GM12801 (cell line): ENCODE results near the gene NOS3.

Experiments used
- TF ChIP-seq, protein P1 (sequence below): IDR thresholded peaks from one replicate; pipeline ENCODE4 v1.5.1; 2011; ENCODE audit warnings: control low read depth; ENCODE audit not compliant: insufficient read length; ENCODE audit errors: extremely low read depth

The NOS3 gene

DNA sequence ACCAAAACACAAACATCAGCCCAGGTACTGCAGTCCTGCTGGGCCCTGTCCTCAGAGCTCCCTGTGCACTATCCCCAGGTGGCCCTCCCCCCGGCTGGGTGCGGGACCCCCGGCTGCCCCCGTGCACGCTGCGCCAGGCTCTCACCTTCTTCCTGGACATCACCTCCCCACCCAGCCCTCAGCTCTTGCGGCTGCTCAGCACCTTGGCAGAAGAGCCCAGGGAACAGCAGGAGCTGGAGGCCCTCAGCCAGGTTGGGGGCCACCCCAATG, 19.2 kb downstream of the NOS3 start:
- TF ChIP-seq, protein P1, sequence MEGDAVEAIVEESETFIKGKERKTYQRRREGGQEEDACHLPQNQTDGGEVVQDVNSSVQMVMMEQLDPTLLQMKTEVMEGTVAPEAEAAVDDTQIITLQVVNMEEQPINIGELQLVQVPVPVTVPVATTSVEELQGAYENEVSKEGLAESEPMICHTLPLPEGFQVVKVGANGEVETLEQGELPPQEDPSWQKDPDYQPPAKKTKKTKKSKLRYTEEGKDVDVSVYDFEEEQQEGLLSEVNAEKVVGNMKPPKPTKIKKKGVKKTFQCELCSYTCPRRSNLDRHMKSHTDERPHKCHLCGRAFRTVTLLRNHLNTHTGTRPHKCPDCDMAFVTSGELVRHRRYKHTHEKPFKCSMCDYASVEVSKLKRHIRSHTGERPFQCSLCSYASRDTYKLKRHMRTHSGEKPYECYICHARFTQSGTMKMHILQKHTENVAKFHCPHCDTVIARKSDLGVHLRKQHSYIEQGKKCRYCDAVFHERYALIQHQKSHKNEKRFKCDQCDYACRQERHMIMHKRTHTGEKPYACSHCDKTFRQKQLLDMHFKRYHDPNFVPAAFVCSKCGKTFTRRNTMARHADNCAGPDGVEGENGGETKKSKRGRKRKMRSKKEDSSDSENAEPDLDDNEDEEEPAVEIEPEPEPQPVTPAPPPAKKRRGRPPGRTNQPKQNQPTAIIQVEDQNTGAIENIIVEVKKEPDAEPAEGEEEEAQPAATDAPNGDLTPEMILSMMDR, result no peak

DNA sequence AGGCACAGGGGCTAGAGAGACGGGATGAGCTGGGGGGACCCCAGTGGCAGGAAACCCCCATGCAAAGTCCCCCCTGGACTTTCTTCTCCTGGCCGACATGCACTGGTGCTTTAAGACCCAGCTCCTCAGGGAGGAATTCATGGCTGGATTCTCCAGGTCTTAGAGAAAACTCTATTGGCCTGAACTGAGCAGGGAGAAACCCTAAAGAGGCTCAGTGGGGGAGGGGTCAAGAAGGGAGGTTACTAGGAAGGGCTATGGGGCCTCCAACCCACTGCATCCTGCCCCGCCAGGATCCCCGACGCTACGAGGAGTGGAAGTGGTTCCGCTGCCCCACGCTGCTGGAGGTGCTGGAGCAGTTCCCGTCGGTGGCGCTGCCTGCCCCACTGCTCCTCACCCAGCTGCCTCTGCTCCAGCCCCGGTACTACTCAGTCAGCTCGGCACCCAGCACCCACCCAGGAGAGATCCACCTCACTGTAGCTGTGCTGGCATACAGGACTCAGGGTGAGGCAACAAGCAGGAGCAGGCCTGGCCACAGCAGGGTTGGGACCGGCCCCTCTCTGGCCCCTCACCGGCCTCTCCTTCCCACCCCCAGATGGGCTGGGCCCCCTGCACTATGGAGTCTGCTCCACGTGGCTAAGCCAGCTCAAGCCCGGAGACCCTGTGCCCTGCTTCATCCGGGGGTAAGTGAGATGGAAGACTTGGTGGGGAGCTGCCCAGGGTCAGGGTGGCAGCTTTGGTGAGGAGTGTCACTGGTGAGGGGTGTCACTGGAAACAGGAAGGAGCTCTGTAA, 19.7 kb downstream of the NOS3 start:
- TF ChIP-seq, protein P1, result no peak

DNA sequence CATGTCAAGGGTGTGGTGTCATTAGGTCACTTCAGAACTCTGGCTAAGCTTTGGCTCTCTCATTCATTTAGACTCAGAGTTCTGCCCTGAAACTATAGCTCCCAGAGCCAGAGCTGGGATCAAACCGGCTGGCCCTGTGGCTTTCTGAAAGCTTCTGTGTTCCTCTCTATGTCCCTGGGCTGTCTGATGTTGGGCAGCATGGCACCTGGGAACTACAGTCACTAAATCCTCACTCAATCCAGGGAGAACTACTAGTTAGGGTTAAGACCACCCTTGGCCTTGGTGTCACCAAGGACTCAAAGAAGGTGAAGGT, 20.2 kb downstream of the NOS3 start:
- TF ChIP-seq, protein P1, result no peak

DNA sequence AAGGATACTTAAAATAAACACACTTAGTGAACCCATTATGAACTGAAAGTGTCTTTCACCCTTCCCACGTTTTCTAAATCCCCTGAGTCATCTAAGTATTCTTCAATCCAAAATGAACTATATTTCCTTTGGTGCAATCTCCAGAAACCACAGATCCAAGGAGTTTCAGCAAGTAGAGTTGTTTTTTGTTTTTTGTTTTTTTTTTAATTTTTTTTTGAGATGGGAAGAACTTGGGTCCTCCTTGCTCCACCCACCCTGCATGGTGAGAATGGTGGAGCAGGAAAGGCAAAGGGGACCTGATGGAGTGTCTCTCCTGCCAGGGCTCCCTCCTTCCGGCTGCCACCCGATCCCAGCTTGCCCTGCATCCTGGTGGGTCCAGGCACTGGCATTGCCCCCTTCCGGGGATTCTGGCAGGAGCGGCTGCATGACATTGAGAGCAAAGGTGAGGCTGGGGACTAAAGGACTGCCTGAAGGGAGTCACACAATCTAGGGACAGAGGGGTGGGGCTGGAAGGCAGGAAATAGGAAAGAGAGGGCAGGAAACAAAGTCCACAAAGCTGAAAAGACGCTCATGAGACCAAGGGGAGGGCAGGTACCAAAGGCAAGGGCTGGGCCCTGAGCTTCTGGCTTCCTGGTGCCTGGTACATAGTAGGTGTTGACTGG, 21.3 kb downstream of the NOS3 start:
- TF ChIP-seq, protein P1, result no peak

DNA sequence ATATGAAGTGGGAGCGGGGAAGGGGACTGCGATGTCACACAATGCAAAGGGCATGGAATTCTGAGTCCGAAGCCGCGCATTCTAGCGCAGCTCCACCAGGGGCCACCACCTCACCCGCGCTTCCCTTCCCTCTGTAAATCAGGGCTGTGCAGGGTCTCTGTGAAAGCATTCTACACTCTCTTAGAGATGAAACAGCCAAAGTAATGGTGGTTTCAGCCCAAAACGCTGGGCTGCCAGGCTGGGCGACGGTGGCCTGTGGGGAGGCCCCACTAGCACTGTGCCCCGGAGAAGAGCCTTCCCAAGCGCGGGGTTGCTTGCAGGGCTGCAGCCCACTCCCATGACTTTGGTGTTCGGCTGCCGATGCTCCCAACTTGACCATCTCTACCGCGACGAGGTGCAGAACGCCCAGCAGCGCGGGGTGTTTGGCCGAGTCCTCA, 22.1 kb downstream of the NOS3 start:
- TF ChIP-seq, protein P1, result no peak

DNA sequence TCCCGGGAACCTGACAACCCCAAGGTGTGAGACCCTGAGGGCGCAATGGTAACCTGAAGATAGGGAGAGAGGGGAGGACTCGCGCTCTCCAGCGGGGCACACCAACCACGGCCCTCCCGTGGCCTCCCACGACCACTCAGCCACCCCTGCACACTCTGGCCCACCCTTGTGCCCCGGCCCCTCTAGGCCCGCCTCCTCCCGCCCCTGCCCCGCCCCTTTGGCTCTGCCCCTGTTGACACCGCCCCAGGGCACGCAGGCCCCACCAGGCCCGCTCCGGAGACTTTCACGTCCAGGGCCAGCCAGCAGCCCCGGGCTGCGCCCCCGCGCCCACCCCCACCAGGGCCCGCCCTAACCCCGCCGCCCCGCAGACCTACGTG, 22.5 kb downstream of the NOS3 start:
- TF ChIP-seq, protein P1, result no peak

DNA sequence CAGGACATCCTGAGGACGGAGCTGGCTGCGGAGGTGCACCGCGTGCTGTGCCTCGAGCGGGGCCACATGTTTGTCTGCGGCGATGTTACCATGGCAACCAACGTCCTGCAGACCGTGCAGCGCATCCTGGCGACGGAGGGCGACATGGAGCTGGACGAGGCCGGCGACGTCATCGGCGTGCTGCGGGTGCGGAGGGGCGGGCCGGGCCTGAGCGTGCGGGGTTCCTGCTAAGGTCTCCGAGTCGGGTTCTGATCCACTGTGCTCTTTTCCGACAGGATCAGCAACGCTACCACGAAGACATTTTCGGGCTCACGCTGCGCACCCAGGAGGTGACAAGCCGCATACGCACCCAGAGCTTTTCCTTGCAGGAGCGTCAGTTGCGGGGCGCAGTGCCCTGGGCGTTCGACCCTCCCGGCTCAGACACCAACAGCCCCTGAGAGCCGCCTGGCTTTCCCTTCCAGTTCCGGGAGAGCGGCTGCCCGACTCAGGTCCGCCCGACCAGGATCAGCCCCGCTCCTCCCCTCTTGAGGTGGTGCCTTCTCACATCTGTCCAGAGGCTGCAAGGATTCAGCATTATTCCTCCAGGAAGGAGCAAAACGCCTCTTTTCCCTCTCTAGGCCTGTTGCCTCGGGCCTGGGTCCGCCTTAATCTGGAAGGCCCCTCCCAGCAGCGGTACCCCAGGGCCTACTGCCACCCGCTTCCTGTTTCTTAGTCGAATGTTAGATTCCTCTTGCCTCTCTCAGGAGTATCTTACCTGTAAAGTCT, 23.1 kb downstream of the NOS3 start:
- TF ChIP-seq, protein P1, result no peak
